Muscle of leg (tissue), 11 donors: ENCODE results near the gene CWC22. TPM values are rescaled to one million over a fixed set of nuclear protein-coding genes. Genes with fewer than 3 reads are reported as not detected.
"Not testable (repeated sequence)": the region's sequence is repeated elsewhere in the genome, so short reads cannot be mapped to it uniquely, and the experiment has no call there.

Experiments
- DNase-seq: peaks from one replicate; pipeline ENCODE4 v3.0.0; 2013
- H3K27ac ChIP-seq: one replicate; pipeline ENCODE4 v1.5.1; 2013; ENCODE audit warnings: mild to moderate bottlenecking, low read length, control low read depth
- H3K27me3 ChIP-seq: one replicate; pipeline ENCODE4 v1.6.1; 2013; ENCODE audit warnings: low read length; ENCODE audit not compliant: control insufficient read depth, insufficient read depth
- H3K36me3 ChIP-seq: one replicate; pipeline ENCODE4 v1.6.1; 2013; ENCODE audit warnings: low read length; ENCODE audit not compliant: control insufficient read depth, insufficient read depth
- H3K4me1 ChIP-seq: one replicate; pipeline ENCODE4 v1.6.1; 2013; ENCODE audit warnings: low read length; ENCODE audit not compliant: control insufficient read depth, insufficient read depth
- H3K4me3 ChIP-seq: one replicate; pipeline ENCODE4 v1.5.1; 2013; ENCODE audit warnings: low read length, control low read depth
- H3K9me3 ChIP-seq: replicated peaks from 2 replicates; pipeline ENCODE4 v1.6.1; 2013; ENCODE audit warnings: low read depth, low read length; ENCODE audit not compliant: control insufficient read depth
- WGBS: methylation state at CpG from one replicate; pipeline ENCODE4 v1.1.5; 2013; ENCODE audit warnings: missing lambda C conversion rate; ENCODE audit not compliant: insufficient coverage; 5-methylcytosine and 5-hydroxymethylcytosine counted together
- polyA plus RNA-seq, 8 donors: library from polyadenylated mRNA; unstranded; fragments of 120-200 nt; gene quantifications; one replicate each; pipeline versions ENCODE4 v1.2.1 to v1.2.3, GENCODE V29; 2013; ENCODE audit warnings: inconsistent platforms in 1 of 8, low replicate concordance in 1 of 8; ENCODE audit not compliant: insufficient read length in 8 of 8, insufficient read depth in 1 of 8
- total RNA-seq: library from RNA; stranded (reverse); fragments of 120-200 nt; gene quantifications from one replicate; pipeline ENCODE4 v1.2.4, GENCODE V29; 2013

Gene CWC22
- total and polyA plus RNA-seq, 9 donors: 15.0 to 26.0 (median 21.0) TPM

- no CpG with 5 or more reads among the region's 1 CpG for WGBS
- Histone ChIP-seq H3K27me3 (no peaks in the 10 kb centered on the region), H3K27ac (no peak overlapping the region), H3K36me3 (no peaks in the 10 kb centered on the region), H3K4me3 (no peak overlapping the region), H3K9me3 (no peaks in the 10 kb centered on the region), H3K4me1 (no peaks in the 10 kb centered on the region)
- DNase-seq: no peak
These were observed 71.0 kb downstream of the CWC22 start for GRCh38 chr2:179936141-179936540.

- Histone ChIP-seq H3K36me3 (no peaks in the 10 kb centered on the region), H3K4me3 (no peak overlapping the region), H3K9me3 (peaks cover 3% of the 10 kb centered on the region), H3K4me1 (no peaks in the 10 kb centered on the region), H3K27me3 (no peaks in the 10 kb centered on the region), H3K27ac (no peak overlapping the region)
- WGBS: no CpG with 5 or more reads among the region's 2 CpGs
- peak; percentile 12 for DNase-seq
These were observed 74.3 kb downstream of the CWC22 start for GRCh38 chr2:179932786-179933185.

- no peak overlapping the region for H3K27ac ChIP-seq
- no peaks in the 10 kb centered on the region for H3K4me1 ChIP-seq
- WGBS: no CpG with 5 or more reads among the region's 3 CpGs
- H3K4me3 ChIP-seq: no peak overlapping the region
- no peaks in the 10 kb centered on the region for H3K27me3 ChIP-seq
- H3K9me3 ChIP-seq: peaks cover 10% of the 10 kb centered on the region
- no peak for DNase-seq
- H3K36me3 ChIP-seq: no peaks in the 10 kb centered on the region
These were observed 75.6 kb downstream of the CWC22 start for GRCh38 chr2:179931502-179931901.

GRCh38 chr2:179929997-179930396, 77.1 kb downstream of the CWC22 start:
- not testable (repeated sequence) for H3K4me1 ChIP-seq, H3K27me3 ChIP-seq, H3K4me3 ChIP-seq, DNase-seq, H3K36me3 ChIP-seq, H3K27ac ChIP-seq
- peaks cover 13% of the 10 kb centered on the region for H3K9me3 ChIP-seq
- WGBS: 100% methylated on average over 2 of the region's 3 CpGs

GRCh38 chr2:179927041-179927440, 80.1 kb downstream of the CWC22 start:
- WGBS: no CpG with 5 or more reads among the region's 1 CpG
- no peaks in the 10 kb centered on the region for H3K36me3 ChIP-seq
- H3K9me3 ChIP-seq: peaks cover 13% of the 10 kb centered on the region
- no peak overlapping the region for H3K4me3 ChIP-seq
- H3K27ac ChIP-seq: no peak overlapping the region
- H3K27me3 ChIP-seq: no peaks in the 10 kb centered on the region
- DNase-seq: no peak
- no peaks in the 10 kb centered on the region for H3K4me1 ChIP-seq

GRCh38 chr2:179925713-179926112, 81.4 kb downstream of the CWC22 start:
- DNase-seq: no peak
- no peak overlapping the region for H3K4me3 ChIP-seq
- no CpG with 5 or more reads among the region's 2 CpGs for WGBS
- no peak overlapping the region for H3K27ac ChIP-seq
- no peaks in the 10 kb centered on the region for H3K4me1 ChIP-seq
- H3K36me3 ChIP-seq: no peaks in the 10 kb centered on the region
- H3K27me3 ChIP-seq: no peaks in the 10 kb centered on the region
- H3K9me3 ChIP-seq: peaks cover 13% of the 10 kb centered on the region

- no peak for DNase-seq
- no peaks in the 10 kb centered on the region for H3K36me3 ChIP-seq
- H3K4me3 ChIP-seq: no peak overlapping the region
- no peaks in the 10 kb centered on the region for H3K4me1 ChIP-seq
- H3K27ac ChIP-seq: no peak overlapping the region
- H3K9me3 ChIP-seq: no peaks in the 10 kb centered on the region
- H3K27me3 ChIP-seq: no peaks in the 10 kb centered on the region
These were observed 89.8 kb downstream of the CWC22 start for GRCh38 chr2:179917272-179917671.

- H3K4me3 ChIP-seq: no peak overlapping the region
These were observed 91.6 kb downstream of the CWC22 start for GRCh38 chr2:179915395-179915992.

GRCh38 chr2:179913809-179914208, 93.3 kb downstream of the CWC22 start:
- WGBS: 90% methylated on average over 3 of the region's 4 CpGs
- Histone ChIP-seq H3K4me1 (no peaks in the 10 kb centered on the region), H3K9me3 (no peaks in the 10 kb centered on the region), H3K27ac (no peak overlapping the region), H3K4me3 (no peak overlapping the region), H3K27me3 (no peaks in the 10 kb centered on the region), H3K36me3 (no peaks in the 10 kb centered on the region)
- no peak for DNase-seq

More at GRCh38 chr2:179915395-179915992, 91.6 kb downstream of the CWC22 start:
- Histone ChIP-seq H3K4me1 (no peaks in the 10 kb centered on the region), H3K36me3 (no peaks in the 10 kb centered on the region), H3K27me3 (no peaks in the 10 kb centered on the region), H3K27ac (no peak overlapping the region), H3K9me3 (no peaks in the 10 kb centered on the region)
- WGBS: no CpG with 5 or more reads among the region's 1 CpG
- no peak for DNase-seq

- no peaks in the 10 kb centered on the region for H3K4me1 ChIP-seq
- no peaks in the 10 kb centered on the region for H3K9me3 ChIP-seq
- no peak overlapping the region for H3K27ac ChIP-seq
- no peaks in the 10 kb centered on the region for H3K27me3 ChIP-seq
- H3K36me3 ChIP-seq: no peaks in the 10 kb centered on the region
- WGBS: no CpG with 5 or more reads among the region's 3 CpGs
- no peak for DNase-seq
- H3K4me3 ChIP-seq: no peak overlapping the region
These were observed 95.5 kb downstream of the CWC22 start for GRCh38 chr2:179911569-179911968.

- Histone ChIP-seq H3K4me1 (no peaks in the 10 kb centered on the region), H3K27ac (no peak overlapping the region), H3K9me3 (no peaks in the 10 kb centered on the region), H3K27me3 (no peaks in the 10 kb centered on the region), H3K4me3 (no peak overlapping the region), H3K36me3 (no peaks in the 10 kb centered on the region)
- no CpG with 5 or more reads among the region's 3 CpGs for WGBS
- DNase-seq: no peak
These were observed 96.4 kb downstream of the CWC22 start for GRCh38 chr2:179910735-179911113.
